Heart right ventricle (tissue), 16 donors: ENCODE results near the gene CYP4F2. TPM values are rescaled to one million over a fixed set of nuclear protein-coding genes. Genes with fewer than 3 reads are reported as not detected.

Source experiments
- ATAC-seq, 8 donors: fragments of 200-7000 bp; cut with Tn5 transposase; one replicate each; pipeline ENCODE4 v1.9.1; 2020; ENCODE audit warnings: mild to moderate bottlenecking in 8 of 8, moderate library complexity in 8 of 8, moderate number of reproducible peaks in 1 of 8
- DNase-seq, 2 donors: peaks; one replicate each; pipeline ENCODE4 v3.0.0-alpha.2; 2020
- H3K27ac ChIP-seq, 10 donors: fragments of 200-600 bp; sonication (generic) in 2 of 10; one replicate each; pipeline versions ENCODE4 v1.5.0 to v1.8.0; 2020 to 2022; ENCODE audit warnings: mild to moderate bottlenecking in 3 of 10
- H3K27me3 ChIP-seq, 7 donors: fragments of 200-600 bp; one replicate each; pipeline ENCODE4 v1.8.0; 2021 to 2022; ENCODE audit warnings: mild to moderate bottlenecking in 2 of 7
- H3K36me3 ChIP-seq, 9 donors: fragments of 200-600 bp; sonication (generic) in 1 of 9; one replicate each; pipeline versions ENCODE4 v1.5.0 to v1.8.0; 2020 to 2022; ENCODE audit warnings: mild to moderate bottlenecking in 2 of 9
- H3K4me1 ChIP-seq, 9 donors: fragments of 200-600 bp; sonication (generic) in 1 of 9; one replicate each; pipeline versions ENCODE4 v1.5.0 to v1.8.0; 2020 to 2022; ENCODE audit warnings: mild to moderate bottlenecking in 4 of 9
- H3K4me3 ChIP-seq, 10 donors: fragments of 200-600 bp; sonication (generic) in 2 of 10; one replicate each; pipeline versions ENCODE4 v1.5.0 to v1.8.0; 2020 to 2022; ENCODE audit warnings: mild to moderate bottlenecking in 7 of 10, moderate library complexity in 2 of 10
- H3K9me3 ChIP-seq, 11 donors: fragments of 200-600 bp in 10 of 11; sonication (generic) in 2 of 11; one replicate each; pipeline versions ENCODE4 v1.5.0 to v1.8.0; 2013 to 2022; ENCODE audit warnings: mild to moderate bottlenecking in 2 of 11, control low read depth in 1 of 11, moderate library complexity in 1 of 11
- CTCF ChIP-seq, 9 donors: fragments of 200-600 bp; sonication (generic) in 2 of 9; IDR thresholded peaks; one replicate each; pipeline versions ENCODE4 v1.5.0 to v1.8.0; 2021 to 2022; ENCODE audit warnings: antibody characterized with exemption in 9 of 9, mild to moderate bottlenecking in 5 of 9, moderate library complexity in 1 of 9
- WGBS, 2 donors: extraction: QIAGEN DNeasy Blood & Tissue Kit; methylation state at CpG; one replicate each; pipeline ENCODE4 v1.1.7; 2013; ENCODE audit warnings: inconsistent platforms in 1 of 2; 5-methylcytosine and 5-hydroxymethylcytosine counted together
- intact Hi-C, 10 donors: fragments of 100-400 bp; cut with DNase I; formaldehyde crosslinking; loops; one replicate each; pipeline versions ENCODE4 v1.11.1 to v1.14.2; 2022
- polyA plus RNA-seq, 2 donors: library from polyadenylated mRNA; stranded (reverse); fragments of 200-250 nt; gene quantifications; one replicate each; pipeline ENCODE4 v1.2.3, GENCODE V29; 2013
- total RNA-seq, 10 donors: library from RNA; stranded (reverse); fragmentation: NEBNext Ultra II Directional in 3 of 10; extraction: Animal tissue kit (Norgen Biotek cat#: 25700) in 3 of 10; gene quantifications; one replicate each; pipeline versions ENCODE4 v1.2.1 to v1.2.4, GENCODE V29; 2021 to 2023
- donor health status: Arrhythmogenic right ventricular cardiomyopathy.
- donor health status: ischemic (EF 13 %, LVEDD 7.1; RV severe dilation, severe dysfunction).
- donor health status: healthy with polysubstance abuse.
- donor health status: DM: no; HTN: yes; CAD: no.
- donor health status: DM: no; HTN: no; CAD: no.
- donor health status: ischemic (EF 25% LVEDD 6.9; RV normal size, moderate dysfunction).
- donor health status: ischemic (EF 25% LVEDD 5.7; RV mildly dilated, moderate dysfunction).
- donor health status: healthy.
- donor health status: DM: yes; HTN: yes; CAD: no.
- donor health status: Ischemic cardiomyopathy.
- donor health status: ischemic (EF 35%, LVEDD 5.7; RV mildly dilated, moderate dysfunction).
- donor health status: nonischemic (EF 11% LVEDD 7.7; RV severe dilation, severe dysfunction).
- donor health status: DM: yes; HTN: yes; CAD: no.
- donor health status: PGD.
- donor health status: ischemic (EF 29% LVEDD 5.4; RV normal size, mild dysfunction).
- donor health status: nonischemic (EF 23%, LVEDD 6.1; RV moderate dilation, normal function).

Gene CYP4F2
- total and polyA plus RNA-seq, 12 donors = not detected

DNA sequence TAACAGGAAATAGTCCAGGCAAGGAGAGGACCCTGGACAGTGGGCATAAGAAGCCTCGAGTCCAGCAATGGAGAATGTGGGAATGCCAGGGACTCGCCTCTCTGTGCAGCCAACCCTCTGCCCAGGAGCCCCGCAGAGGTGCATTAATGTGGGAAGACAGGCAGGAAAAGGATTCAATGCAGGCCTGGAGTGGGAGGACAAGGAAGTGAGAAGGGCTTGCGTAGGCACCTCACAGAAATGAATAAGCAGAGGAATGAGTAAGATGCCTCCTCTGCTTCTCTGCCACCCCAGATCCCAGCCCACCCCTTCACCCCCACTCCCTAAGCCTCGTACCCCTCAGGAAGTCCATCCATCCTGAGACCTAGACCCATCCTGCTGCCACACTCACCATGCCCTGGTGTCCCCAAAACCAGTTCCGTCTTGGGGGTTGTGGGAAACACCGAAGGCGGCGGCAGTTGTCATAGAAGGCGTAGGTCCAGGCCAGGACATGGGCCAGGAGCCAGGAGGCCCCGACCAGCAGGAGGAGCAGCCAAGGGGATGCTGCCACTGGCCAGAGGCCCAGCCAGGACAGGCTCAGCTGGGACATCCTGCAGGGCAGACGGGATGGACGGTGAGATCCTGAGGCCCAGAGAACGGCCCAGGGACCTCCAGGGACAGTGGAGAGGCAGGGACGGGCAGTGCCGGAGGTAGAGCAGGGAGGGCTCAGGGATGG lies 692 bp downstream of the CYP4F2 start:
- Histone ChIP-seq H3K27ac (no peak overlapping the region), H3K9me3 (no peaks in the 10 kb centered on the region), H3K4me1 (no peaks in the 10 kb centered on the region), H3K36me3 (no peaks in the 10 kb centered on the region), H3K27me3 (peaks cover 0 to 49% (median 34%) of the 10 kb centered on the region in 7 donors), H3K4me3 (no peak overlapping the region)
- intact Hi-C loops = no loop called here
- 74 to 79% methylated on average over 16 of the region's 16 CpGs for WGBS, 2 donors
- DNase-seq (no peak), ATAC-seq (no peak)
- TF ChIP-seq CTCF (IDR thresholded peaks at IDR 0.05) = no peak

DNA sequence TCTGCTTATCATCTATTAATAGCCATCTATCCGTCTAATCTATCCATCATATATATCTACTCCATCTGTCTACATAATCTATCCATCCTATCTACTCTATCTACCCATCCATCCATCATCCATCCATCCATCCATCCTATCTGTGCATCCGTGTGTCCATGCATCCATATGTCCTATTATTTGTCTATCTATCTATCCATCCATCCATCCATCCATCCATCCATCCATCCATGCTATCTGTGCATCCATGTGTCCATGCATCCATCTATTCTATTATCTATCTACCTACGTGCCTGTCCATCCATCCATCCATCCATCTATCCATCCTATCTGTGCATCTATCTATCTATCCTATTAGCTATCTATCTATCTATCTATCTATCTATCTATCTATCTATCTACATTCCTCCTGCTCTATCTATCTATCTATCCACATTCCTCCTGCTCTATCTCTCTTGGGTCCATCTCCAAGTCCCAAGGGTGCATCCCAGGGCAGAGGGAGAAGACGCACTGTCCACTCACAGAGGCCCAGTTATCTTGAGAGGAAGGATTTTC lies 1.9 kb downstream of the CYP4F2 start:
- peaks cover 0 to 3% (median 0%) of the 10 kb centered on the region in 11 donors for H3K9me3 ChIP-seq
- H3K27ac ChIP-seq = no peak overlapping the region
- WGBS, 2 donors = 70 to 72% methylated on average over 4 of the region's 4 CpGs
- peaks cover 0 to 44% (median 26%) of the 10 kb centered on the region in 7 donors for H3K27me3 ChIP-seq
- H3K36me3 ChIP-seq = no peaks in the 10 kb centered on the region
- intact Hi-C loops = no loop called here
- no peak for TF ChIP-seq CTCF (IDR thresholded peaks at IDR 0.05)
- DNase-seq (no peak), ATAC-seq (no peak)
- H3K4me3 ChIP-seq = no peak overlapping the region
- no peaks in the 10 kb centered on the region for H3K4me1 ChIP-seq

- no peak overlapping the region for H3K4me3 ChIP-seq
- peaks cover 0 to 36% (median 15%) of the 10 kb centered on the region in 7 donors for H3K27me3 ChIP-seq
- intact Hi-C loops = no loop called here
- WGBS, 2 donors = 69 to 83% methylated on average over 2 of the region's 2 CpGs
- DNase-seq (no peak), ATAC-seq (no peak)
- TF ChIP-seq CTCF (IDR thresholded peaks at IDR 0.05) = no peak
- no peaks in the 10 kb centered on the region for H3K36me3 ChIP-seq
- H3K9me3 ChIP-seq = peaks cover 0 to 3% (median 0%) of the 10 kb centered on the region in 11 donors
- H3K27ac ChIP-seq = no peak overlapping the region
- H3K4me1 ChIP-seq = no peaks in the 10 kb centered on the region
Measured at GRCh38 chr19:15894359-15894758, 3.5 kb downstream of the CYP4F2 start.

DNA sequence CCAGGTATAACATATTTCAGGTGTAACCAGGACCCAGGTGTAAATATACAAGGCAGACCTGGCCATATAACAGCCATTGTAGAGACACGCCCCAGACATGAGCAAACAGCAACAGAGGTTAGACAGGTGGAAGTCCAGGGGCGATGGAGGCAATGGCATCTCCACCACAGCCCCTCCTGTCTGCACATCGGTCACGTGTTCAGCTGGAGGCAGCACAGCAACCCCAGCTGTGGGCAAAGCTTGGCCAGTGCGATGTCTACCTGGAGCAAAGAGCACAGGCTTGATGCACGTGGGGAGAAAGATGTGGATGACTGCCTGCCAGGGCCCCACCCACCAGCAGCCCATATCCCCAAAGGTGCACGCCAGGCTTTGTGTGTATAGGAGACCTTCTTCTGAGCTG lies 4.4 kb downstream of the CYP4F2 start:
- H3K4me3 ChIP-seq = no peak overlapping the region
- H3K9me3 ChIP-seq = peaks cover 0 to 3% (median 0%) of the 10 kb centered on the region in 11 donors
- DNase-seq (no peak), ATAC-seq (no peak)
- no peak overlapping the region for H3K27ac ChIP-seq
- peaks cover 0 to 28% (median 14%) of the 10 kb centered on the region in 7 donors for H3K27me3 ChIP-seq
- no peak for TF ChIP-seq CTCF (IDR thresholded peaks at IDR 0.05)
- no peaks in the 10 kb centered on the region for H3K4me1 ChIP-seq
- intact Hi-C loops = no loop called here
- WGBS, 2 donors = 53% methylated on average over 7 of the region's 7 CpGs
- no peaks in the 10 kb centered on the region for H3K36me3 ChIP-seq
